ENCODE data around the gene KDR. TPM values are rescaled to one million over a fixed set of nuclear protein-coding genes. Genes with fewer than 3 reads are reported as not detected.

KDR gene
- total and polyA plus RNA-seq, 2 experiments from 2014 or later = 96.0 to 104 TPM

DNA sequence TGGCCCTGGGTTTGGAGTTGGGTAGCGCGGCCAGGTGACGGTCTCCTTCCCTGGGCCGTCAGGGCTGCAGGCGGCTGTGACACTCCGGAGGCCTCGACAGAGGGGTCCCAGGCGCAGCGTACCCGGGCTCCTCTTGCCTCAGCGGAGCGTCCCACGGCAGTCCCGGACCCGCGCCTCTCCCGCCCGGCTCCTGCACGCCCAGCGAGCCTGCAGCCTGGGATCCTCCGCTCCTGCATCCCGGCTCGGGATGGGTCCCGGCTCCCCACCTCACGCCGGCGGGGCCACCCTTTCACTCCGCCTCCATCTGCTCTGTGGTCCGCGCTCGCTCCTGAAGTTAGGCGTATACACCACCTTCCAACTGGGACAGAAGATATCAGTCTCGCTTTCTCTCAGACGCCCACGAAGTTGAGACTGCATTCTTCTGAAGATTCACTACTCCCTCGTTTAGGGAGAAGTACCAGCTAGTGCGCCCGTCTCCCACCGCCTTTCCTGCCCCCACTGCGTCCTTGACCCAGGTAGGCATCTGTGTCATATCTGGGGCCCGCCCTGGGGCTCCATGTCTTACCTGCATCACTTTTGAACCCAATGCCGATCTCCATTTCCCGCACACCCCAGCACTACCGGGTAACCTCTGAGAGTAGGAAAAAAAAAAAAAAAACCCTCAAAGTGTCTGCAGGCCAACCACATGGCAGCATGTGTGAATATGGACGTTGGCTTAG, 32.3 kb upstream of the KDR start:
- Histone ChIP-seq H3K79me2 (no peaks in the 10 kb centered on the region), H2AFZ (no peak overlapping the region), H4K20me1 (ENCODE audit: insufficient read depth, poor library complexity, severe bottlenecking) (no peaks in the 10 kb centered on the region), H3K36me3 (replicated peaks; ENCODE audit: insufficient read depth, low read depth) (no peaks in the 10 kb centered on the region), H3K4me1 (ENCODE audit: insufficient read depth) (no peaks in the 10 kb centered on the region), H3K27me3 (peaks cover 3% of the 10 kb centered on the region), H3K4me2 (peak overlapping the region; percentile 57), H3K9me2 (replicated peaks; ENCODE audit: insufficient read depth) (no peaks in the 10 kb centered on the region), H3K4me3 (no peak overlapping the region), H3K9me3 (ENCODE audit: low read depth) (no peaks in the 10 kb centered on the region), H3K27ac (no peak overlapping the region)
- WGBS (ENCODE audit: low lambda C conversion rate, missing lambda C conversion rate) = 64% methylated on average over 40 of the region's 45 CpGs
- TF ChIP-seq EZH2 (IDR thresholded peaks at IDR 0.05; ENCODE audit: borderline replicate concordance) (no peak), EZH2phosphoT487 (IDR thresholded peaks at IDR 0.05; ENCODE audit: low read depth, severe bottlenecking, unreplicated experiment) (no peak)
- TF ChIP-seq, protein P1, sequence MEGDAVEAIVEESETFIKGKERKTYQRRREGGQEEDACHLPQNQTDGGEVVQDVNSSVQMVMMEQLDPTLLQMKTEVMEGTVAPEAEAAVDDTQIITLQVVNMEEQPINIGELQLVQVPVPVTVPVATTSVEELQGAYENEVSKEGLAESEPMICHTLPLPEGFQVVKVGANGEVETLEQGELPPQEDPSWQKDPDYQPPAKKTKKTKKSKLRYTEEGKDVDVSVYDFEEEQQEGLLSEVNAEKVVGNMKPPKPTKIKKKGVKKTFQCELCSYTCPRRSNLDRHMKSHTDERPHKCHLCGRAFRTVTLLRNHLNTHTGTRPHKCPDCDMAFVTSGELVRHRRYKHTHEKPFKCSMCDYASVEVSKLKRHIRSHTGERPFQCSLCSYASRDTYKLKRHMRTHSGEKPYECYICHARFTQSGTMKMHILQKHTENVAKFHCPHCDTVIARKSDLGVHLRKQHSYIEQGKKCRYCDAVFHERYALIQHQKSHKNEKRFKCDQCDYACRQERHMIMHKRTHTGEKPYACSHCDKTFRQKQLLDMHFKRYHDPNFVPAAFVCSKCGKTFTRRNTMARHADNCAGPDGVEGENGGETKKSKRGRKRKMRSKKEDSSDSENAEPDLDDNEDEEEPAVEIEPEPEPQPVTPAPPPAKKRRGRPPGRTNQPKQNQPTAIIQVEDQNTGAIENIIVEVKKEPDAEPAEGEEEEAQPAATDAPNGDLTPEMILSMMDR (IDR thresholded peaks at IDR 0.05; ENCODE audit: poor library complexity) = no peak
- DNase-seq (ENCODE audit: low spot score) = no peak

DNA sequence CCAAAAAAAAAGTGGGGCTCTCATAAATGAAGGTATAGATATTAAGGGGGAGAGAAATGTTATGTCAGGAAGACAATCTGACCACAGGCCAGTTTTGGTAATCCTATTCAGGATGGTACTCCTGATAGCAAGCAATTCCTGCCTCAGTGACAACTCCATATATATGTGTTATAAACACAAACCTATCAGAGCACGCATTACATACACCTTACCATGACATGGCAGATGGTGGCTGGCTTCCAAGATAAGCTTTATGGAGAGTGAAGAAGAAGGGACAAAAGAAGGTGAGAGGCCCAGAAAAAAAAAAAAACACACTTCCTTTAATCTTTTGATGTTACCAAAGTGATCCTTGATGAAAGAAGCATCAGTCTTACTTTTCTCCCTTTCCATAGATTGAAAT, 29.5 kb upstream of the KDR start:
- no peak for DNase-seq (ENCODE audit: low spot score)
- TF ChIP-seq, protein P1 (IDR thresholded peaks at IDR 0.05; ENCODE audit: poor library complexity) = no peak
- no peak for TF ChIP-seq EZH2 (IDR thresholded peaks at IDR 0.05; ENCODE audit: borderline replicate concordance)
- TF ChIP-seq EZH2phosphoT487 (IDR thresholded peaks at IDR 0.05; ENCODE audit: low read depth, severe bottlenecking, unreplicated experiment) = no peak

DNA sequence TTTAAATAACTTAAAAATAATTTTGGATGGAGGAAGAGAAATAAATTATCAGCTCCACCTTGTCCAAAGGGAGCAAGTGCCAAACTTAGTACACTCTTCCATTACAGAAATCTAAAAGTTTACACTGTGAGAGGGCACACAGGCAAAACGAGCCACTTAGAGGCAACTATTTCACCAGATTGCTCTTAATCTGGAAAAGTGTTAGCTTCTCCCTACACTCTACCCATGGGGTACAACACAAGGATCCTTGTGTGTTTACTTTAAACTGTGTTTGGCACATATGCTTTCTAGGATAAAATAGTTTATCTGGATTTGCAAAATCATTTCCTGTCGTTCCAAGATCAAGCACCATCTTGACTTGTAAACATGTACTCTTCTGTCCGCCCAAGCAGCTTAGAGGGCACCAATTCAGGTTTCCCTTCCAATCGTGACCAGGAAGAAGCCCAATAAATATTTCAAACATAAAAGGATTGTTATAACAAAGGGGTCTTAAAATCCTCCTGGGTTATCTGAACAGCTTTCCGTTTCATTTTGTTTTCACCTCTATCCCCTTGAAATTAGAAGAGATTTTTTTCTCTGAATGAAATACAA, 29.0 kb upstream of the KDR start:
- Histone ChIP-seq H3K36me3 (replicated peaks; ENCODE audit: insufficient read depth, low read depth) (no peaks in the 10 kb centered on the region), H3K4me2 (no peak overlapping the region), H3K27ac (no peak overlapping the region), H2AFZ (no peak overlapping the region), H3K79me2 (no peaks in the 10 kb centered on the region), H4K20me1 (ENCODE audit: insufficient read depth, poor library complexity, severe bottlenecking) (no peaks in the 10 kb centered on the region), H3K27me3 (peaks cover 3% of the 10 kb centered on the region), H3K9me2 (replicated peaks; ENCODE audit: insufficient read depth) (no peaks in the 10 kb centered on the region), H3K4me3 (no peak overlapping the region), H3K4me1 (ENCODE audit: insufficient read depth) (no peaks in the 10 kb centered on the region), H3K9me3 (ENCODE audit: low read depth) (no peaks in the 10 kb centered on the region)
- WGBS (ENCODE audit: low lambda C conversion rate, missing lambda C conversion rate) = 48% methylated on average over 5 of the region's 5 CpGs
- TF ChIP-seq EZH2phosphoT487 (IDR thresholded peaks at IDR 0.05; ENCODE audit: low read depth, severe bottlenecking, unreplicated experiment) = no peak
- TF ChIP-seq EZH2 (IDR thresholded peaks at IDR 0.05; ENCODE audit: borderline replicate concordance) = no peak
- TF ChIP-seq, protein P1 (IDR thresholded peaks at IDR 0.05; ENCODE audit: poor library complexity) = no peak
- DNase-seq (ENCODE audit: low spot score) = no peak

More for the DNA sequence above, 29.5 kb upstream of the KDR start:
- Histone ChIP-seq H3K36me3 (replicated peaks; ENCODE audit: insufficient read depth, low read depth) (no peaks in the 10 kb centered on the region), H4K20me1 (ENCODE audit: insufficient read depth, poor library complexity, severe bottlenecking) (no peaks in the 10 kb centered on the region), H3K9me2 (replicated peaks; ENCODE audit: insufficient read depth) (no peaks in the 10 kb centered on the region), H2AFZ (no peak overlapping the region), H3K27me3 (peaks cover 3% of the 10 kb centered on the region), H3K79me2 (no peaks in the 10 kb centered on the region), H3K27ac (no peak overlapping the region), H3K4me2 (no peak overlapping the region), H3K4me1 (ENCODE audit: insufficient read depth) (no peaks in the 10 kb centered on the region), H3K9me3 (ENCODE audit: low read depth) (no peaks in the 10 kb centered on the region), H3K4me3 (no peak overlapping the region)
- WGBS (ENCODE audit: low lambda C conversion rate, missing lambda C conversion rate) = 87% methylated on average over 1 of the region's 1 CpG
